Fibroblast of skin of left quadriceps (primary cell): Measurements from ENCODE around the gene HES7.
"Not testable (repeated sequence)": the region's sequence is repeated elsewhere in the genome, so short reads cannot be mapped to it uniquely, and the experiment has no call there.

Source experiments
- DNase-seq, 2 experiments: peaks; one replicate each; pipeline ENCODE4 v3.0.0-alpha.2; 2013; ENCODE audit warnings: low read depth in 2 of 2

Gene HES7

GRCh38 chr17:8100763-8101162 lies 23.1 kb downstream of the HES7 start:
- DNase-seq = no peak

DNA sequence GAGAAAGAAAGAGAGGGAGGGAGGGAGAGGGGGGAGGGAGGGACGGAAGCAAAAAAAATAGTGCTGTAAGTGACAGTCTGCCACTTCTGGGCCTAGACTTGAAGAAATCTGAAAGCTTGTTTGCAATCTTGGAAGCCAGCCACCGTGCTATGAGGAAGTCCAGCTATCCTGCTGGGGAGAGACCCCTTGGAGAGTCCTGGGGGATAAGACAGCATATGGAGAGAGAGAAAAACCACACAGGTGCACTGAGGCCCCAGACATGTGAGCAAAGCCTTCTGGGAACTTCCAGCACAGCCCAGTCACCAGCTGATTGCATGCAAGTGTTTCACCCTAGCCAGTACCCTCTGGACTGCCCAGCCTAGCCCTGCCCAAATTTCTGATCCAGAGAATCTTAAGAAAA lies 23.8 kb downstream of the HES7 start:
- no peak for DNase-seq

DNA sequence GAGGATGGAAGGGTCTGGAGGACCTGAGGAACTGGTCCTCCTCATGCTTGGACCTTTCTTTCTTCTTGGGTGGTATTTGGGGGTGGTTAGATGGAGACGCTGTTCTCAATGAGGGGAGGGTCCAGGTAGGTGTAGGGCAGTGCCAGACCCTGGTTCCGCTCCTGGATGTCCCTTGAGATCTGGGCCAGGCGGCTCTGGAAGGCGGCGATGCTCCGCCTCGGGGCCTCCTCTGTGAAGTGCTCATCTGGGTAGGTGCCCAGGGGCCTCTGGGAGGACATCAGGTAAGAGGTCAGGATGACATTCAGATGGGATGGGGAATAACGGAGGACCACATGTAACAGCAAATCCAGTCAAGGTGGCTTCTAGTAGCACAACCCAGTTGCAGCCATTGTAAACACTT lies 27.4 kb downstream of the HES7 start:
- DNase-seq = no peak

DNA sequence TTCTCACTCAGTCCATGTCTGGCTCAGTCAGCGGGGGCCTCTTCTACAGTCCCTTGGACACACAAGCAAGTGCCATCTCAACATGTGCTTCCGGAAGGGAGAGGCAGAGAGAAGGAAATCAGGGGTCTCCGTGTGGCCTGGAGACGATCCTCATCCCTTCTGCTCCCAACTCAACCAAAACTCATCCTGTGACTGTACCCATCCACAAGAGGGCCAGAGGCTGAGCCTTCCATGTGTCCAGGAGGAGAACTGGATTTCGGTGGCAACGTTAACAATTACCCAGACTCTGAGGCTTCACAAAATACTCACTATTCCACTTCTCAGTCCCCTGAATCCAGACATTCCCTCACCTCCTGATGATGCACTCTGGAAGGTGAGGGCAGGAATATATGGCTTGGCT lies 28.5 kb downstream of the HES7 start:
- no peak for DNase-seq

DNA sequence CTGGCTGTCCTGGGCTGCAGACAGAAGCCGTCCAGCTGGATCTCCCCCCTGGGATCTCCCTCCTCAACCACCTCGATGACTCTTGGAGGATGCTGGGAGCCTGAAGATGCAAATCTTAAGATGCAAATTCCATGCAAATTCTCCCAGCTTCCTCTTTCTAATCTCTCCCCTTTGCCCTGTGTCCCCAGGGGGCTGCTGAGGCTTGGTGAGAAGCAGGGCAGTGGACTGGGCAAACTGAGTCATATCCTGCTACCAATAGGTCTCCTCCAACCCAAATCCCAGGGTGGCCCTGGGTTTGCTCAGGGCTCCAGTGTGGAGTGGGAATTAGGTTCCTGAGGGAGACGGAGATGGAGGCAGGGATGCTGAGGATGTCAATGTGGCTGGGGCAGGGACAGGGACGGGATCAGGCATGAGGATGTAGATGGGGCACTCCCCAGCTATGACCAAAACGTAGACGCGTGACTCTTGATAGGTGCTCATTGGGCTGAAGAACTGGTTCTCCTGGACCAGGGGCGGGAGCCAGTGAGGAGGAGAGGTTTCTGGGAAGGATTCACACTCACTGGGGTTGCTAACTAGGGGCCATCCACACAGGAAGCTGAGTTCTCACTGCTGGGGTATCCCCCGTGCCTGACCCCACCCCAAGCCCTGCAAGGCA lies 32.7 kb downstream of the HES7 start:
- no peak for DNase-seq

GRCh38 chr17:8089728-8090127 lies 34.2 kb downstream of the HES7 start:
- no peak for DNase-seq

DNA sequence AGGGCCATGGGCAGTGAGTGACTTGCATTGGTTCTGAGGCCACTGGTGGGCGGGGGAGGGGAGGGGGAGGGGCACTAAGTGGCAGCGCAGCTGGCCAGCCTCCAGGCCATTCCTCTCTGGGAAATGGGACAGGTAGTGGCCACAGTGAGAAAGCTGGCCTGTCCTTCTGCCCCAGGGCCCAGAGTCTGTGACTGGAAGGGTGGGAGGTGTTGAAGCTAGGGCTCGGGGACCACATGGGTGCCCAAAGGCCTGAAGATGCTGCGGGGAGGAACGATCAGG lies 36.0 kb downstream of the HES7 start:
- no peak for DNase-seq

DNA sequence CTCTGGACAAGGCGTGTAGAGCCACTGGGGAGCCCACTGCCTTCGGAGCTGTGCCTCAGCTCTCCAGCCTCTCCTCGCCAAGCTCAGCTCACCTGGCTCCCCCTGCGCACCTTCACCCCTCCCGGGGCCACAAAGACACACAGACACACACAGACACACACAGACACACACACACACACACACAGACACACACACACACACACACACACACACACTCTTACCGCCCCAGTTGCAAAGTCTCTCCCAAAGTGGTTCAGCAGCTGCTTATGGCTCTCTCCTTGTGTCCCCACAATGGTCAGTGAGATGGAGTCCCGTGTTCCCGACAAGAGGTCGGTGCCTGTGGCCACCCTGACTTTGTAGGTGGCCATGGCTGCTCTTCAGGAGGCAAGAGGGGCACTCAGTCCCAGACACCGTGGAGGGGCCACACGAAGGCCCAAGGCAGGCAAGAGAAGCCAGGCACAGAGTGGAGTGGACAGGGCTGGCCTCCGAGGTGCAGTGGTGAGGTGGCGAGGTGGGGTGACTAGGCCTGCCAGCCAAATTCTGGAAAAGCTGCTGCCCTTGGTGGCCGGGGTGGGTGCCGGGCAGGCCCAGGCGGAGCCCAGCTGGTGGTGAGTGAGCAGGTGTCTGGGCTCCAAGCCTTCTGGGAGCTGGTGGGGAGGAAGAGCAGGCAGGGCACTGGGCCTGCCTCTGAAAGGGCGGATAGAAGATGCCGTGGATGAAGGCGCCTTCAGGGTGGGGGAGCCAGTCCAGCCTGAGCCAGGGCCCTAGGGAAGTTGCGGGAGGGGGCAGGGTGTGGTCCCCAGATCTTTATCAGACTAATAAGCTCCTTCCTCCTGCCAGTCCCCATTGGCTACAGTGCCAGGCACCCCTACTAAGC lies 36.6 kb downstream of the HES7 start, which contains the start of gene ALOX12B:
ALOX12B (minus strand) TSS at position 642 of the 877 bp plus-strand sequence; CDS start at position 368, 274 bp downstream.
- no peak for DNase-seq

- no peak for DNase-seq
These were observed 39.7 kb downstream of the HES7 start for GRCh38 chr17:8084250-8084649.

GRCh38 chr17:8082292-8082691 lies 41.6 kb downstream of the HES7 start:
- DNase-seq = no peak

GRCh38 chr17:8081876-8082275 lies 42.0 kb downstream of the HES7 start:
- DNase-seq = no peak

DNA sequence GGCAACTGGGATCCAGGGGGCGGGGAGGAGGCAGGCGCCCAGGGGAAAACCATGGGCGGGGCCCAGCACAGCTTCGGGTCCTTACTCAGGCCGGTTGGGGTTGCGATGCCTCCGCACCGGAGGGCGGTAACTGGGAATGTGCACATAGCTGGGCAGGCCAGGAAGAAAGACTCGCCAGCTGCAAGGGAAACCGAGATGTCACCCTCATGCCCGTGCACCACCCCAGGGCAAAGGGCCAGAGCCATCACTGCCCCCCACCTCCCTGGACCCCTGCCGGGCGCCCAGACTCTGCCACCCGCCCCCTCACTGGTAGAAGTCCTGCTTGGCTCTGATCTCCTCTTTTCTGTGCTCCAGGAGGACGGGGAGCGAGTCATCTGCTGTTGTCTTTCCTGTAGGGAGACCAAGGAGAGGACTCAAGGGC lies 43.1 kb downstream of the HES7 start:
- no peak for DNase-seq

- no peak for DNase-seq
These were observed 43.6 kb downstream of the HES7 start for GRCh38 chr17:8080208-8080798.

GRCh38 chr17:8079291-8080207 lies 44.4 kb downstream of the HES7 start:
- DNase-seq = peak in 1 of 2 experiments; percentile 15

DNA sequence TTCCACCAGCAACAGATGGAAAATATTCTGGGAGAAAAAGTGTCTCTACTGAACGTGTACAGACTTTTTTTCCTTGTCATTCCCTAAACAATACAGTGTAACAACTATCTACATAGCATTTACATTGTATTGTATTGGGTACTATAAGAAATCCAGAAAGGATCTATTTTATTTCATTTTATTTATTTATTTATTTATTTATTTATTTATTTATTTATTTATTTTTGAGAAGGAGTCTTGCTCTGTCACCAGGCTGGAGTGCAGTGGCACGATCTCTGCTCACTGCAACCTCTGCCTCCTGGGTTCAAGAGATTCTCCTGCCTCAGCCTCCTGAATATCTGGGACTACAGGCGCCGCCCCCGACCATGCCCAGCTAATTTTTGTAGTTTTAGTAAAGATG lies 46.0 kb downstream of the HES7 start:
- DNase-seq = not testable (repeated sequence)

GRCh38 chr17:8076502-8077266 lies 47.2 kb downstream of the HES7 start:
- DNase-seq = no peak

DNA sequence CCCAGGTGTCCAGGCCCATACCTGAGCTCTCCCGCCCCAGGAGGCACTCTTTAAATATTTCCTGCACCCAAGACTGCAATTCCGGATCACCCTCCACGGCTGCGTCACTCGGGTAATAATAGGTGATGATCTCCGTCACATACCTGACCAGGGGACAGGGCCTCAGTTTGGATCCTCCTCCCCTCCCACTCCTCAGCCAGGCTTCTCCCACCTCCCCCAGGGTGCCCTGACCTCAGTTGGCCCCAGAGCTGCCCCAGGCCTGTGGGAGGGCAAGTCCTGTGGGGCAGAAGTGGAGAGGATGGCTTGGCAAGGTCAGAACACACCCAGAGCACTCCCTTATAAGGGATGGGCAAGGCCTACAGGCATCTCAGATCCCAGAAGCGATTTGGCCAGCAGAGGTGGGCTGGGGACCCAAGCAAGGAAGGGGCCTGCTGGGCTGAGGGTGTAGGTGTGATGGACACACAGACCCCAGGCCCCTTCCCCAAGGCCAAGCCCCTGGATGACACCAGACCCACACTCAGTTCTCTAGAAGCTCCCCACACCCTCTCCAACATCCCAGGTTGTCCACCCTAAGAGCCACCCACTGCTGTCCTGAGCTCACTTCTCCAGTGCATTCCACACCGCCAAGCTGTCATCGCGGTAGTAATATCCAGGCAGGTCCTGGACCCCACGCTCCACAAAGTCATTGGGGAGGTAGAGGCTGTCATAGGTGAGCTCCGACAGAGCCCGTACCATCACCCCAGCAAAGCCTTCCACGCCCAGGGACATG lies 48.1 kb downstream of the HES7 start:
- no peak for DNase-seq

GRCh38 chr17:8075081-8075480 lies 48.8 kb downstream of the HES7 start:
- DNase-seq = no peak

DNA sequence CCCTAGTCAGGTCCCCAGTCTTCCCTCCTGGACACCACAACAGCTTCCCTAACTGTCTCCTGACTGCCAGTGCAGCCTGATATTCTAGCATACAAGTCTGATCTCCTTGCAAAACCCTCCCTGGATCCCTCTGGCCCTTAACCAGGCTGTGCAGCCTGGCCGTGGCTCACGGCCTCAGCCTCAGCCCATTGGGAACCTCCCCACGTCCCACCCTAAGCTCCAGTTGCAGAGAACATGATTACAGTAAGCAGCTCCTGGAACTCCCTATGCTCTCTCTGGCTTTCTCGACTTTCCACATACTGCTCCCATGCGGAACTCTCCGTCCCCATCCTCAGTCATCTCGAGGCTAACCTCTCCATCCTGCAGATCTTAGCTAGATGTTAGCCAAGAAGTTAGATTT lies 49.4 kb downstream of the HES7 start:
- no peak for DNase-seq
